ENCODE measurements around the gene MAGI2.

- TF ChIP-seq CTCF (IDR thresholded peaks at IDR 0.05; ENCODE audit: low read depth, low read length, poor library complexity, severe bottlenecking) (no peak), EZH2phosphoT487 (IDR thresholded peaks at IDR 0.05; ENCODE audit: borderline replicate concordance, low read length) (no peak)
Measured at GRCh38 chr7:79453266-79453557, 255 bp downstream of the MAGI2 start.
